ENCODE data around the gene BIN1. TPM values are rescaled to one million over a fixed set of nuclear protein-coding genes. Genes with fewer than 3 reads are reported as not detected.

The BIN1 gene
- total and polyA plus RNA-seq, 8 donors = 13.3 to 21.3 (median 16.2) TPM

- TF ChIP-seq CTCF (IDR thresholded peaks at IDR 0.05) = no peak
- FAIRE-seq (no peak), ATAC-seq (no peak), DNase-seq (peak in 3 of 6 donors; percentile 33 to 69 (median 47))
- 92 to 94% methylated on average over 38 of the region's 38 CpGs for WGBS, 2 donors
- no peak overlapping the region for H3K27ac ChIP-seq
- intact Hi-C loops (cut with DNase I) = no loop called here
- no peaks in the 10 kb centered on the region for H3K4me1 ChIP-seq
- H3K9me3 ChIP-seq = no peaks in the 10 kb centered on the region
- H3K27me3 ChIP-seq = no peaks in the 10 kb centered on the region
- H3K4me3 ChIP-seq = no peak overlapping the region
- H3K36me3 ChIP-seq = no peaks in the 10 kb centered on the region
Measured at GRCh38 chr2:127047716-127048617, 59.0 kb downstream of the BIN1 start.

GRCh38 chr2:127047054-127047453 is 59.9 kb downstream of the BIN1 start:
- FAIRE-seq (no peak), ATAC-seq (no peak), DNase-seq (peak in 2 of 6 donors; percentile 8 to 53)
- Histone ChIP-seq H3K36me3 (no peaks in the 10 kb centered on the region), H3K4me1 (no peaks in the 10 kb centered on the region), H3K27me3 (no peaks in the 10 kb centered on the region), H3K27ac (no peak overlapping the region), H3K4me3 (no peak overlapping the region), H3K9me3 (no peaks in the 10 kb centered on the region)
- no peak for TF ChIP-seq CTCF (IDR thresholded peaks at IDR 0.05)
- 95 to 98% methylated on average over 8 of the region's 8 CpGs for WGBS, 2 donors
- intact Hi-C loops (cut with DNase I) = no loop called here

- H3K27me3 ChIP-seq = no peaks in the 10 kb centered on the region
- FAIRE-seq = no peak
- TF ChIP-seq CTCF (IDR thresholded peaks at IDR 0.05) = no peak
- H3K9me3 ChIP-seq = no peaks in the 10 kb centered on the region
- no peak overlapping the region for H3K4me3 ChIP-seq
- intact Hi-C loops (cut with DNase I) = no loop called here
- H3K27ac ChIP-seq = no peak overlapping the region
- 65 to 66% methylated on average over 3 of the region's 3 CpGs for WGBS, 2 donors
- no peaks in the 10 kb centered on the region for H3K4me1 ChIP-seq
- DNase-seq = peak in 2 of 6 donors; percentile 18 to 31
- peak in 1 of 4 donors; percentile 12 for ATAC-seq
- no peaks in the 10 kb centered on the region for H3K36me3 ChIP-seq
Measured at GRCh38 chr2:127046579-127046978, 60.4 kb downstream of the BIN1 start.

GRCh38 chr2:127045792-127046501 is 61.0 kb downstream of the BIN1 start:
- intact Hi-C loops (cut with DNase I) = no loop called here
- DNase-seq (peak; percentile 78 to 92 (median 86)), ATAC-seq (peak; percentile 72 to 89 (median 88)), FAIRE-seq (no peak)
- WGBS, 2 donors = 46 to 55% methylated on average over 20 of the region's 20 CpGs
- no peak for TF ChIP-seq CTCF (IDR thresholded peaks at IDR 0.05)
- Histone ChIP-seq H3K36me3 (no peaks in the 10 kb centered on the region), H3K4me3 (no peak overlapping the region), H3K4me1 (no peaks in the 10 kb centered on the region), H3K27me3 (no peaks in the 10 kb centered on the region), H3K27ac (peak overlapping the region in 3 of 4 donors; percentile 8 to 55 (median 28)), H3K9me3 (no peaks in the 10 kb centered on the region)
